Trophoblast cell (in vitro differentiated cells and primary cell): ENCODE results near the gene WNK2.
"Not testable (repeated sequence)": the region's sequence is repeated elsewhere in the genome, so short reads cannot be mapped to it uniquely, and the experiment has no call there.

Experiments used
- DNase-seq, 2 donors: peaks; one replicate each; pipeline ENCODE4 v3.0.0-alpha.2; 2016
- H2AFZ ChIP-seq: 2 replicates; pipeline ENCODE4 v1.6.1; 2013; ENCODE audit warnings: low read length, moderate library complexity, mild to moderate bottlenecking; ENCODE audit not compliant: insufficient read depth, poor library complexity
- H2AK5ac ChIP-seq: 2 replicates; pipeline ENCODE4 v1.6.1; 2013; ENCODE audit warnings: mild to moderate bottlenecking, low read length
- H2BK120ac ChIP-seq: 2 replicates; pipeline ENCODE4 v1.6.1; 2013; ENCODE audit warnings: low read length, mild to moderate bottlenecking, moderate library complexity; ENCODE audit not compliant: insufficient read depth, poor library complexity
- H2BK12ac ChIP-seq: 2 replicates; pipeline ENCODE4 v1.6.1; 2013; ENCODE audit warnings: mild to moderate bottlenecking, low read length, moderate library complexity
- H2BK5ac ChIP-seq: 2 replicates; pipeline ENCODE4 v1.6.1; 2013; ENCODE audit warnings: low read length, low read depth, moderate library complexity, mild to moderate bottlenecking; ENCODE audit not compliant: poor library complexity
- H3K14ac ChIP-seq: 2 replicates; pipeline ENCODE4 v1.6.1; 2013; ENCODE audit warnings: mild to moderate bottlenecking, low read length
- H3K18ac ChIP-seq: 2 replicates; pipeline ENCODE4 v1.6.1; 2013; ENCODE audit warnings: mild to moderate bottlenecking, low read length
- H3K23ac ChIP-seq: 2 replicates; pipeline ENCODE4 v1.6.1; 2013; ENCODE audit warnings: low read length
- H3K27ac ChIP-seq: 2 replicates; pipeline ENCODE4 v1.5.1; 2013; ENCODE audit warnings: low read depth, mild to moderate bottlenecking, inconsistent platforms, low read length, moderate library complexity
- H3K27me3 ChIP-seq: 2 replicates; pipeline ENCODE4 v1.6.1; 2013; ENCODE audit warnings: inconsistent platforms, mild to moderate bottlenecking, low read length, moderate library complexity; ENCODE audit not compliant: insufficient read depth
- H3K36me3 ChIP-seq, 2 experiments: 1 replicate in 1 of 2; 2 replicates in 1 of 2; pipeline ENCODE4 v1.6.1; 2013; ENCODE audit warnings: low read length in 2 of 2, mild to moderate bottlenecking in 2 of 2, moderate library complexity in 1 of 2; ENCODE audit not compliant: insufficient read depth in 2 of 2, control insufficient read depth in 1 of 2
- H3K4ac ChIP-seq: 2 replicates; pipeline ENCODE4 v1.6.1; 2013; ENCODE audit warnings: low read depth, mild to moderate bottlenecking, low read length, moderate library complexity
- H3K4me1 ChIP-seq, 2 experiments: 1 replicate in 1 of 2; 2 replicates in 1 of 2; pipeline ENCODE4 v1.6.1; 2013; ENCODE audit warnings: low read length in 2 of 2, mild to moderate bottlenecking in 2 of 2, moderate library complexity in 1 of 2; ENCODE audit not compliant: insufficient read depth in 2 of 2, control insufficient read depth in 1 of 2
- H3K4me2 ChIP-seq: 2 replicates; pipeline ENCODE4 v1.6.1; 2013; ENCODE audit warnings: inconsistent platforms, mild to moderate bottlenecking, low read length, moderate library complexity
- H3K4me3 ChIP-seq: 2 replicates; pipeline ENCODE4 v1.5.1; 2013; ENCODE audit warnings: mild to moderate bottlenecking, low read depth, low read length, inconsistent platforms
- H3K79me1 ChIP-seq: one replicate; pipeline ENCODE4 v1.6.1; 2013; ENCODE audit warnings: low read length
- H3K79me2 ChIP-seq: 2 replicates; pipeline ENCODE4 v1.6.1; 2013; ENCODE audit warnings: low read length, mild to moderate bottlenecking; ENCODE audit not compliant: control insufficient read depth, insufficient read depth, poor library complexity
- H3K9ac ChIP-seq: 2 replicates; pipeline ENCODE4 v1.6.1; 2013; ENCODE audit warnings: mild to moderate bottlenecking, low read length
- H3K9me3 ChIP-seq: 2 replicates; pipeline ENCODE4 v1.6.1; 2013; ENCODE audit warnings: low read depth, mild to moderate bottlenecking, control low read depth, inconsistent platforms, low read length; ENCODE audit not compliant: insufficient read depth
- H4K12ac ChIP-seq: 2 replicates; pipeline ENCODE4 v1.6.1; 2013; ENCODE audit warnings: low read depth, mild to moderate bottlenecking, low read length, moderate library complexity
- H4K8ac ChIP-seq: 2 replicates; pipeline ENCODE4 v1.6.1; 2013; ENCODE audit warnings: low read depth, mild to moderate bottlenecking, low read length, moderate library complexity
- H4K91ac ChIP-seq: one replicate; pipeline ENCODE4 v1.6.1; 2013; ENCODE audit warnings: low read depth, mild to moderate bottlenecking, low read length, moderate library complexity
- WGBS: extraction: QIAGEN DNeasy Blood & Tissue Kit; methylation state at CpG from one replicate; pipeline ENCODE4 v1.1.7; 2013; ENCODE audit warnings: missing lambda C conversion rate; ENCODE audit not compliant: insufficient read length, insufficient coverage; ENCODE audit errors: extremely low coverage; 5-methylcytosine and 5-hydroxymethylcytosine counted together

Gene WNK2

DNA sequence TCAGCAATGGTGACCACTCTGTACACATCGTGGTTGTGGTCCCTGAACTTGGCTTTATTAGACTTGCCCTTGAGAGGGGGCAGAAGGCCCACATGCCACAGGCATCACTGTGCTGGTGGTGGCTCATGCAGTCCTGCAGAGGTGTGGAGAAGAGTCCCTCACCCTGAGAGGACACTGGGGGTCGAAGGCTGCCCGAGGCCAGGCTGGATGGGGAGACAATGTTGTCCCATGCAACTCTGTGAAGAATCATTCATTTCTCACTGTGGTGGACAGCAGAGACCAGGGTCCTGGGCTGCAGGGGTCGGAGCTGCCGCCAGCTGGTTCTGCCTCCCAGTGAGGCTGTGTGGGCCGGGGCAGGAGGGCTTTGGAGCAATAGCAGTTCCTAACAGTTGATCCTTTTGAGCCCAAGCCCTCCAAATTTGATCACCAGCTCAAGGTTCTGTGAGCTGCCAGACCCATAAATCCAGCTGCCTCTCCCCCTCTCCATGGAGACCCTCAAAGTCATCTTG is 139.6 kb downstream of the WNK2 start:
- not testable (repeated sequence) for H3K18ac ChIP-seq, H3K79me1 ChIP-seq, H3K4me3 ChIP-seq, H3K14ac ChIP-seq, H4K91ac ChIP-seq, H2AK5ac ChIP-seq, H3K4me2 ChIP-seq, H3K27ac ChIP-seq, H2BK12ac ChIP-seq, H2BK120ac ChIP-seq, H3K4me1 ChIP-seq, H3K79me2 ChIP-seq, H3K27me3 ChIP-seq, H3K9ac ChIP-seq, H3K36me3 ChIP-seq, H4K12ac ChIP-seq, H3K9me3 ChIP-seq, H4K8ac ChIP-seq, H2BK5ac ChIP-seq, H3K23ac ChIP-seq, DNase-seq, H2AFZ ChIP-seq, H3K4ac ChIP-seq
- no CpG with 5 or more reads among the region's 6 CpGs for WGBS

DNA sequence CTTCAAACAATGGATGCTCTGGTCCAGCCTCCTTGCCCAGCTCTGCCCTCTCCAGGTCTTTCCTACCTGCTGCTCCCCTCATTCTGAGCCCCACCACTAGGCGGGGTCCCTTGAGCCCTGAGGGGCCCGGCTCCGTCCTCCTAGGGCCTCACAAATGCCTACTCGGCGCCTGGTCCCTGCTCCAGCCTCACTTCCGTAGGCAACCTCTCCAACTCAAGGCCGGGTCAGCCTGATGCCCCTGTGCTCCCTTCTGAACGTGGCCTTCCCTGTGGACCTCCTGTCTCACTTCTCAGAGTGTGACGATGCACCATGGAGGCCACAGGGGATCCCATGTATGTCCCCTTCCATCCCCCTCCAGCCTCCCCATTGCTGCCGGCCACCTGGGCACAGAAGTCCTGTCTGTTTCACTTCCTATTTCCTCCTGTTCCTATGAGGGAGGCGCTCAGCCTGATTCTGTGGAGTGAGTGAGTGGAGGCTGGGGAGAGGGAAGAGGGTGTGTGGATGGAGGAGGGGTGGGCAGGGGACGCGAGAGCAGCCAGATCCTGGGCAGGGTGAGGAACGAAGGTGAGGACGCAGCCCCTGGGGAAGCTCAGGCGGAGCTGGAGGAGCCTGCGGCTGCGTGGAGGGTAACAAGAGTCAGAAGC is 140.4 kb downstream of the WNK2 start:
- no CpG with 5 or more reads among the region's 18 CpGs for WGBS
- Histone ChIP-seq H4K8ac (no peak overlapping the region), H3K4me2 (no peak overlapping the region), H3K18ac (no peak overlapping the region), H3K4me1 (no peaks in the 10 kb centered on the region), H4K91ac (no peak overlapping the region), H2AK5ac (no peak overlapping the region), H3K4ac (no peak overlapping the region), H3K79me2 (no peaks in the 10 kb centered on the region), H3K79me1 (no peaks in the 10 kb centered on the region), H2AFZ (no peak overlapping the region), H2BK12ac (no peak overlapping the region), H3K14ac (no peak overlapping the region), H4K12ac (no peak overlapping the region), H2BK120ac (no peak overlapping the region), H3K9ac (no peak overlapping the region), H3K36me3 (no peaks in the 10 kb centered on the region), H3K27ac (no peak overlapping the region), H3K9me3 (peaks cover 6% of the 10 kb centered on the region), H3K27me3 (no peaks in the 10 kb centered on the region), H2BK5ac (no peak overlapping the region), H3K4me3 (no peak overlapping the region), H3K23ac (no peak overlapping the region)
- no peak for DNase-seq

DNA sequence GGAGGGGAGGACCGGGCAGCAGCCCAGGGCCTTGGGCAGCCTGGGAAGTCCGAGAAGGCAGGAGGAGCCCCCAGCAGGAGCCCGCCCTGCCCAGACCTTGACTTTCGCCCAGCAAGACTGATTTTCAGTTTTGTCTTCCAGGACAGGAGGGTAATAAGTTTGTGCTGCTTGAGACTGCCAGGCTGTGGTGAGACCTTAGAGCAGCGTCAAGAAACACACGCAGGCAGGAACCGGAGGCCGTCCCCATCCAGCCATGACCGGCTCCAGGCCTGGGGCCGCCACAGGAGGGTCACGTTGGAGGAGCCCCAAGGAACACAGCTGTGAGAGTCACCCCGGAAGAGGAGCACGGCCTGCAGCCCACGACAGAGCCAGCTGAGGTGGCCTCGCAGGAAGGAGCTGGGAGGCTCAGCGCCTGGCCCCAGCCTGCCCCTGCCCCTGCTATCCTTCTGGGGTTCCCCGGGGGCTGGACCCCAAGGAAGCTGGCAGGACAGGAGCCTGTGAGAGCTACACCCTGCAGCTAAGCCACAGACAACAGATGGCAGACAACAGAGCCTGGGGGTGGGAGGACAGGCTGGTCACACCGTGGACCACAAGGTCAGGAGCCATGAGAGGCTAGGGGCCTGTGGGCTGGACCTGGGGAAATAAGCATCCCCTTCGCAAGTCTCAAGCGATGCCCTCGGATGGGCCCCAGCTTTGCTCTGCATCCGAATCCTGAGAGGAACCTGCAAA is 141.5 kb downstream of the WNK2 start:
- Histone ChIP-seq H2BK5ac (no peak overlapping the region), H4K91ac (no peak overlapping the region), H3K23ac (no peak overlapping the region), H3K79me2 (no peaks in the 10 kb centered on the region), H3K14ac (no peak overlapping the region), H3K27ac (no peak overlapping the region), H3K79me1 (no peaks in the 10 kb centered on the region), H3K18ac (no peak overlapping the region), H3K9me3 (peaks cover 4% of the 10 kb centered on the region), H3K27me3 (no peaks in the 10 kb centered on the region), H4K8ac (no peak overlapping the region), H3K36me3 (no peaks in the 10 kb centered on the region), H3K9ac (peak overlapping the region; percentile 43), H2AFZ (no peak overlapping the region), H3K4me3 (no peak overlapping the region), H3K4ac (no peak overlapping the region), H4K12ac (no peak overlapping the region), H3K4me2 (no peak overlapping the region), H3K4me1 (no peaks in the 10 kb centered on the region), H2BK12ac (no peak overlapping the region), H2AK5ac (no peak overlapping the region), H2BK120ac (no peak overlapping the region)
- no peak for DNase-seq
- WGBS: no CpG with 5 or more reads among the region's 22 CpGs

DNA sequence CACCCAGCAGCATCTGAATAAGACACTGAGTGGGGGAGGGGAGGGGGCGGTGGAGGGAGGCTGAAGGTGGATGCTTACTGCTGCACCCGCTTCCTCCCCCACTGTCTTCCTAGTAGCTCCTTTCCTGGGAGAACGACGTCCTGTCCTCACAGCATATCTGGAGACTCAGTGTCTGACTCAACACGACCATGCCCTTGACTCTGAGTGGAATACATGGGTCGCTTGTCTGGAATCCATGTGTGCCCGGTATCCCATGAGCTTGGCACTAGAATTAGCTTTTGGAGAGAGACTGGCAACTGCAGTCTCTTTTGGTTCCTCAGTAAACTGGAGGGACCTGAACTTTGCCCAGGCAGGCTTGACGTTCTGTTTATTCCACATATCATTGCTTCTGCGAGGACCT is 142.1 kb downstream of the WNK2 start:
- Histone ChIP-seq H3K4me2 (no peak overlapping the region), H3K23ac (no peak overlapping the region), H3K4ac (no peak overlapping the region), H2BK5ac (no peak overlapping the region), H4K12ac (no peak overlapping the region), H3K79me2 (no peaks in the 10 kb centered on the region), H2AK5ac (no peak overlapping the region), H2AFZ (no peak overlapping the region), H3K4me3 (no peak overlapping the region), H3K27me3 (no peaks in the 10 kb centered on the region), H2BK120ac (no peak overlapping the region), H3K9ac (no peak overlapping the region), H3K18ac (no peak overlapping the region), H2BK12ac (no peak overlapping the region), H4K8ac (no peak overlapping the region), H3K14ac (no peak overlapping the region), H3K36me3 (no peaks in the 10 kb centered on the region), H4K91ac (no peak overlapping the region), H3K79me1 (no peaks in the 10 kb centered on the region), H3K9me3 (no peaks in the 10 kb centered on the region), H3K4me1 (no peaks in the 10 kb centered on the region), H3K27ac (no peak overlapping the region)
- DNase-seq: no peak
- no CpG with 5 or more reads among the region's 9 CpGs for WGBS
